ENCODE data around the gene PALMD.

GRCh38 chr1:99640672-99641071, 5.2 kb upstream of the PALMD start:
- TF ChIP-seq YY1 (IDR thresholded peaks at IDR 0.05; ENCODE audit: insufficient read depth, insufficient read length) (no peak), ZNF274 (IDR thresholded peaks at IDR 0.05; ENCODE audit: low read depth, low read length) (no peak), SUZ12 (IDR thresholded peaks at IDR 0.05; ENCODE audit: extremely low read depth, insufficient read depth, insufficient read length) (no peak)

All from NT2/D1 (cell line).